ENCODE results near the gene KANSL2.
"Not testable (repeated sequence)": the region's sequence is repeated elsewhere in the genome, so short reads cannot be mapped to it uniquely, and the experiment has no call there.

GRCh38 chr12:48645354-48645753 lies 36.7 kb downstream of the KANSL2 start:
- TF ChIP-seq CTCF (IDR thresholded peaks at IDR 0.05); USF2 (IDR thresholded peaks at IDR 0.05); EP300 (IDR thresholded peaks at IDR 0.05); POLR2A (IDR thresholded peaks at IDR 0.05; ENCODE audit: low read length); HMGXB4 (CRISPR knock-in tag; IDR thresholded peaks at IDR 0.05; ENCODE audit: borderline replicate concordance); MAFK (IDR thresholded peaks at IDR 0.05; ENCODE audit: partially characterized antibody): not testable (repeated sequence)

Measured in A549 (cell line).